DND-41 (cell line): Measurements from ENCODE around the gene SYT5.

Experiments
- ATAC-seq: fragments of 200-7000 bp; cut with Tn5 transposase; 3 replicates; pipeline ENCODE4 v1.9.1; 2021; ENCODE audit warnings: low read depth; ENCODE audit not compliant: insufficient read depth
- DNase-seq: peaks from one replicate; pipeline ENCODE4 v3.0.0-alpha.2; 2020
- H2AFZ ChIP-seq: 2 replicates; pipeline ENCODE4 v1.6.0; 2012; ENCODE audit warnings: low read depth, low read length
- H3K27ac ChIP-seq: 2 replicates; pipeline ENCODE4 v1.5.1; 2012; ENCODE audit warnings: low read length, inconsistent platforms
- H3K27me3 ChIP-seq: fragments of 200-600 bp; sonication (generic); 2 replicates; pipeline ENCODE4 v1.6.0; 2012; ENCODE audit warnings: low read length, mild to moderate bottlenecking, inconsistent platforms; ENCODE audit not compliant: insufficient read depth, poor library complexity
- H3K36me3 ChIP-seq: 2 replicates; pipeline ENCODE4 v1.5.1; 2012; ENCODE audit warnings: low read length, inconsistent platforms; ENCODE audit not compliant: insufficient read depth
- H3K4me1 ChIP-seq: 2 replicates; pipeline ENCODE4 v1.5.1; 2012; ENCODE audit warnings: mild to moderate bottlenecking, low read length; ENCODE audit not compliant: insufficient read depth
- H3K4me2 ChIP-seq: 2 replicates; pipeline ENCODE4 v1.6.0; 2012; ENCODE audit warnings: mild to moderate bottlenecking, moderate library complexity, low read length, inconsistent platforms; ENCODE audit not compliant: insufficient read depth
- H3K4me3 ChIP-seq, 2 experiments: fragments of 200-600 bp in 1 of 2; shearing (Covaris generic) in 1 of 2; 2 replicates each; pipeline ENCODE4 v1.5.1; 2012 to 2016; ENCODE audit warnings: inconsistent platforms in 2 of 2, low read length in 2 of 2, mild to moderate bottlenecking in 2 of 2, low read depth in 1 of 2, moderate library complexity in 1 of 2
- H3K79me2 ChIP-seq: 2 replicates; pipeline ENCODE4 v1.6.0; 2012; ENCODE audit warnings: low read length, inconsistent platforms; ENCODE audit not compliant: insufficient read depth
- H3K9ac ChIP-seq: 2 replicates; pipeline ENCODE4 v1.6.0; 2012; ENCODE audit warnings: low read depth, mild to moderate bottlenecking, inconsistent platforms, low read length, moderate library complexity
- H3K9me3 ChIP-seq: 2 replicates; pipeline ENCODE4 v1.5.1; 2012; ENCODE audit warnings: low read length, moderate library complexity, mild to moderate bottlenecking, inconsistent platforms; ENCODE audit not compliant: insufficient read depth, severe bottlenecking
- H4K20me1 ChIP-seq: 2 replicates; pipeline ENCODE4 v1.6.0; 2012; ENCODE audit warnings: low read length; ENCODE audit not compliant: insufficient read depth
- EZH2 ChIP-seq: IDR thresholded peaks from 3 replicates; pipeline ENCODE4 v1.6.1; 2012; ENCODE audit warnings: borderline replicate concordance, low read depth, mild to moderate bottlenecking, moderate library complexity, low read length, inconsistent platforms; ENCODE audit not compliant: severe bottlenecking
- TF ChIP-seq, protein P1 (sequence below): IDR thresholded peaks from 2 replicates; pipeline ENCODE4 v1.5.1; 2012; ENCODE audit warnings: borderline replicate concordance, low read length, moderate library complexity, mild to moderate bottlenecking; ENCODE audit not compliant: poor library complexity, severe bottlenecking; ENCODE audit errors: extremely low read depth

SYT5 gene

DNA sequence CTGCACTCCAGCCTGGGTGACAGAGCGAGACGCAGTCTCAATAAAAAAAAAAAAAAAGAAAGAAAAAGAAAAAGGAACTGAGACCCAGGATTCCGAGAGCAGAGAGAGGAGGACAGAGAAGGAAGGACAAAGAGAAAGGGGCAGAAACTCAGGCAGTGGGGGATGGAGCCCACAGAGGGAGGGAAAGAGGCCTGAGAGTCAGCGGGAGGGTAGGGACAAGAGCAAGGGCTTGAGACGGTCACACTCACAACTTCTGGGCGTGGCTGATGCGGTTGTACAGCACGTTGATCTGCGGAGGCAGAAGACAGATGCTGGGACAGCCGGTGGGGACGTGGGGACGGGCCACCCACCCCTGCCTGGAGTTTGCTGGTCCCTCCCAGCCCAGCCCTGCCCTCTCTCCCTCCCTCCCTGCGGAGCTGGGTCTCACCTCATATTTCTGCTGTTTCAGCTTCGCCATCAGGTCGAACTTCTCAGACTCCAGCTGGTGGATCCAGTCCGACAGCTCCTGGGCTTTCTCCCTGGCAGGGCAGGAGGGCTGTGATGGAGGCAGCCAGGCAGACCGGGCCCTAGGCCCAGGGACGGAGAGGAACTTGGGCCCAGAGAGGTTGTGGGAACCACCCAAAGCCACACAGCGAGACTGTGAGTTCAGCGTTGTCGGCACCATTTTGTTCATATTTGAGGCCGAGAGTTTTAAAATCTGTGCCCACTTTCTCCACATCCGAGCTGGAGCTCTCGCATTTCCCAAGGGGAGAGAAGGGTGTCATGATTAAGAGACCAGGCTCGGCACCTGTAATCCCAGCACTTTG is 46.2 kb downstream of the SYT5 start:
- Histone ChIP-seq H3K4me3 (no peak overlapping the region), H3K9ac (no peak overlapping the region), H3K27me3 (peaks cover 3% of the 10 kb centered on the region), H3K27ac (no peak overlapping the region), H3K79me2 (no peaks in the 10 kb centered on the region), H2AFZ (no peak overlapping the region), H3K36me3 (no peaks in the 10 kb centered on the region), H3K9me3 (no peaks in the 10 kb centered on the region), H4K20me1 (no peaks in the 10 kb centered on the region), H3K4me1 (no peaks in the 10 kb centered on the region), H3K4me2 (no peak overlapping the region)
- TF ChIP-seq, protein P1, sequence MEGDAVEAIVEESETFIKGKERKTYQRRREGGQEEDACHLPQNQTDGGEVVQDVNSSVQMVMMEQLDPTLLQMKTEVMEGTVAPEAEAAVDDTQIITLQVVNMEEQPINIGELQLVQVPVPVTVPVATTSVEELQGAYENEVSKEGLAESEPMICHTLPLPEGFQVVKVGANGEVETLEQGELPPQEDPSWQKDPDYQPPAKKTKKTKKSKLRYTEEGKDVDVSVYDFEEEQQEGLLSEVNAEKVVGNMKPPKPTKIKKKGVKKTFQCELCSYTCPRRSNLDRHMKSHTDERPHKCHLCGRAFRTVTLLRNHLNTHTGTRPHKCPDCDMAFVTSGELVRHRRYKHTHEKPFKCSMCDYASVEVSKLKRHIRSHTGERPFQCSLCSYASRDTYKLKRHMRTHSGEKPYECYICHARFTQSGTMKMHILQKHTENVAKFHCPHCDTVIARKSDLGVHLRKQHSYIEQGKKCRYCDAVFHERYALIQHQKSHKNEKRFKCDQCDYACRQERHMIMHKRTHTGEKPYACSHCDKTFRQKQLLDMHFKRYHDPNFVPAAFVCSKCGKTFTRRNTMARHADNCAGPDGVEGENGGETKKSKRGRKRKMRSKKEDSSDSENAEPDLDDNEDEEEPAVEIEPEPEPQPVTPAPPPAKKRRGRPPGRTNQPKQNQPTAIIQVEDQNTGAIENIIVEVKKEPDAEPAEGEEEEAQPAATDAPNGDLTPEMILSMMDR, result no peak
- TF ChIP-seq EZH2, result no peak
- DNase-seq (no peak), ATAC-seq (no peak)

DNA sequence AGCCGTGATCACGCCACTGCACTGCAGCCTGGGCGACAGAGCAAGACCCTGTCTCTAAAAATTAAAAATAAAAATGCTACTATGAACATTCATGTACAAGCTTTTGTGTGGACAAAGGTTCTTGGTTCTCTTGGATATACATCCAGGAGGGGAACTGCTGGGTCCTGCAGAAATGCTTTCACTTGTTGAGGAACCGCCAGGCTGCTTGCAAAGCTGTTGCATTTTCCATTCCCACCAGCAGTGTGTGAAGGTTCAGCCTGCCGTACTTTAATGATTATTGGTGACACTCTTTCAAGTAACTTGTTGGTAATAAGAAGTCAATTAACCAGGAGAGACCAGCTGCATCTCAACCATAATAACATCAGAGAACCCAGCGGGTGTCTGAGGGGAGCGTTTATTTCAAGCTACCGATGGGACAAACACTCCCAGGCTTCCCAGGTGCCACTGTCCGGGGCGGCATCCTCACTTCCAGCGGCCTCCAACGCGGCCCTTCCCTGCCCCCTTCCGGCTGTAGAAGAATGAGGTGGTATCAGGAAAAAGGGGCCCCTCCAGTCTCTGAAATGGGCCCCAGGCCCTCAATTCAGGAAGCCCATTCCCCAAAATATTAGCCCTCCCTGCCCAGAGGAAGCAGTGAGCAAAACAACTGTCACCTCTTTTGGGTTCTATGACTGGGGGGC is 47.5 kb downstream of the SYT5 start:
- DNase-seq, result no peak
- Histone ChIP-seq H3K79me2 (no peaks in the 10 kb centered on the region), H4K20me1 (no peaks in the 10 kb centered on the region), H3K4me1 (no peaks in the 10 kb centered on the region), H3K9me3 (no peaks in the 10 kb centered on the region), H3K4me2 (no peak overlapping the region), H3K27ac (no peak overlapping the region), H3K27me3 (peaks cover 3% of the 10 kb centered on the region), H3K4me3 (no peak overlapping the region), H3K9ac (no peak overlapping the region), H2AFZ (no peak overlapping the region), H3K36me3 (no peaks in the 10 kb centered on the region)
- TF ChIP-seq, protein P1, result no peak
- no peak for TF ChIP-seq EZH2
- no peak for ATAC-seq

DNA sequence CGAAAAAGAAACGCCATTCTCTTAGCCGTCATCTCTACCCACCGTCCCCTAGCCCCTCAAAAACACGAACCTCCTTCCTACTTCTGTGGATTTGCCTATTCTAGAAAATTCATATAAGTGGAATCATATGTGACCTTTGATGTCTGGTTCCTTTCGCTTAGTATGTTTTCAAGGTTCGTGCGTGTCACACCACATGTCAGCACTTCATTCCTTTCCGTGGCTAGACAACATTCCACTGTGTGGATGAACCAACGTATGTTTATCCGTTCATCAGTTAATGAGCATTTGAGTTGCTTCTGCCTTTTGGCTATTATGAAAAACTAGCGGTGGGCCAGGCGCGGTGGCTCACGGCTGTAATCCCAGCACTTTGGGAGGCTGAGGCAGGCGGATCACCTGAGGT is 48.7 kb downstream of the SYT5 start:
- Histone ChIP-seq H4K20me1 (no peaks in the 10 kb centered on the region), H3K27me3 (peaks cover 3% of the 10 kb centered on the region), H3K27ac (no peak overlapping the region), H3K4me2 (no peak overlapping the region), H3K9ac (no peak overlapping the region), H3K4me1 (no peaks in the 10 kb centered on the region), H3K36me3 (no peaks in the 10 kb centered on the region), H3K9me3 (no peaks in the 10 kb centered on the region), H3K79me2 (no peaks in the 10 kb centered on the region), H3K4me3 (no peak overlapping the region), H2AFZ (no peak overlapping the region)
- TF ChIP-seq, protein P1, result no peak
- no peak for TF ChIP-seq EZH2
- no peak for DNase-seq
- ATAC-seq, result no peak
